GM12874 (cell line): ENCODE data around the gene TMEM87A.

ENCODE experiments used
- TF ChIP-seq, protein P1 (sequence below): IDR thresholded peaks from 2 replicates; pipeline ENCODE4 v1.5.1; 2011; ENCODE audit warnings: low read depth, mild to moderate bottlenecking, control low read depth, low read length, moderate library complexity; ENCODE audit not compliant: insufficient read depth

Gene TMEM87A

DNA sequence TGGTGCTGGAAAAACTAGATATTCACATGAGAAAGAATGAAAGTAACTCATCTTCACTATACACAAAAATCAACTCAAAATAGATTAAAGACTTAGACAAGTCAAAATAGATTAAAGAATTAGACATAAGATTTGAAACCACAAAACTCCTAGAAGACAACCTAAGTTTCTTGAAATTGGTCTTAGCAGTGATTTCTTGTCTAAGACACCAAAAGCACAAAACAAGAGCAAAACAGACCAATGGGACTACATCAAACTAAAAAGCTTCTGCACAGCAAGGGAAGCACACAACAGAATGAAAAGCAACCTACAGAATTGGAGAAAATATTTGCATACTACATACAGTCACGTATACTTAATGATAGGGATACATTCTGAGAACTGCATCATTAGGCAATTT lies 58.6 kb downstream of the TMEM87A start:
- TF ChIP-seq, protein P1, sequence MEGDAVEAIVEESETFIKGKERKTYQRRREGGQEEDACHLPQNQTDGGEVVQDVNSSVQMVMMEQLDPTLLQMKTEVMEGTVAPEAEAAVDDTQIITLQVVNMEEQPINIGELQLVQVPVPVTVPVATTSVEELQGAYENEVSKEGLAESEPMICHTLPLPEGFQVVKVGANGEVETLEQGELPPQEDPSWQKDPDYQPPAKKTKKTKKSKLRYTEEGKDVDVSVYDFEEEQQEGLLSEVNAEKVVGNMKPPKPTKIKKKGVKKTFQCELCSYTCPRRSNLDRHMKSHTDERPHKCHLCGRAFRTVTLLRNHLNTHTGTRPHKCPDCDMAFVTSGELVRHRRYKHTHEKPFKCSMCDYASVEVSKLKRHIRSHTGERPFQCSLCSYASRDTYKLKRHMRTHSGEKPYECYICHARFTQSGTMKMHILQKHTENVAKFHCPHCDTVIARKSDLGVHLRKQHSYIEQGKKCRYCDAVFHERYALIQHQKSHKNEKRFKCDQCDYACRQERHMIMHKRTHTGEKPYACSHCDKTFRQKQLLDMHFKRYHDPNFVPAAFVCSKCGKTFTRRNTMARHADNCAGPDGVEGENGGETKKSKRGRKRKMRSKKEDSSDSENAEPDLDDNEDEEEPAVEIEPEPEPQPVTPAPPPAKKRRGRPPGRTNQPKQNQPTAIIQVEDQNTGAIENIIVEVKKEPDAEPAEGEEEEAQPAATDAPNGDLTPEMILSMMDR, result no peak

DNA sequence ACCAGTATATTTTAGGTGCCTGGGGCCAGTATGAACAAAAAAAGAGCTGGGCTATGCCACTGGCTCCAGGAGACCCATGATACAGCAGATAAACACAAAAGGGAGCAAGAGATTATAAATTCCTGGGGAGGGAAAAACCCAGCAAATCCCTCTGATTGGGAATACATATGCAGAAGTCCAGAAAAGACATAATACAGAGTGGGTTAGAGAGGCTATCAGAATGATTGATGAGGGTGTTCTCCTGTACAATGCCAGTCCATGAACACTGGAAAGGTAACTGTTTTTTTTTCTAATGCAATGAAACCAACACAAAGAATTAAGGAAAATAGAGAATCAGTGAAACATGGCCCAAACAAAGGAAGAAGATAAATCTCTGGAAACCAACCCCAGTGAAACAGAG lies 59.7 kb downstream of the TMEM87A start:
- TF ChIP-seq, protein P1, result no peak

DNA sequence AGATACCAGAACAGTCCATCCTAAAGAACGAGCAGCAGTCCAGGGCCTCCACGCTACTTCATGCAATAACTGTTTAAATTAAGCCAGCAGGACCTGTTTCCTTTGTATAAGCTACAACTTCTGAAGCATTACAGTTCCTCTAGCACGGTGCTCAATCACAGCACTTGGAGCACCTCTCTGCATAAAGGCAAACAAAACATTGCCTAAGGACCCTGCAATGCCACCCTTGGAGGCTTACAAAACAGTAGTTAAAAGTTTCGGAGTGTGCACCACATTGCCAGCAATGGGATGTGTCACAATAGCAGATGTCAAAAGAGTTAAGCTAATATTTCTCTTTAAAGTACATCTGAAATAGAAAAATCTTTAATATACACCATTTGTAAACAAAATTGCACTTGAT lies 62.5 kb downstream of the TMEM87A start:
- TF ChIP-seq, protein P1, result no peak

DNA sequence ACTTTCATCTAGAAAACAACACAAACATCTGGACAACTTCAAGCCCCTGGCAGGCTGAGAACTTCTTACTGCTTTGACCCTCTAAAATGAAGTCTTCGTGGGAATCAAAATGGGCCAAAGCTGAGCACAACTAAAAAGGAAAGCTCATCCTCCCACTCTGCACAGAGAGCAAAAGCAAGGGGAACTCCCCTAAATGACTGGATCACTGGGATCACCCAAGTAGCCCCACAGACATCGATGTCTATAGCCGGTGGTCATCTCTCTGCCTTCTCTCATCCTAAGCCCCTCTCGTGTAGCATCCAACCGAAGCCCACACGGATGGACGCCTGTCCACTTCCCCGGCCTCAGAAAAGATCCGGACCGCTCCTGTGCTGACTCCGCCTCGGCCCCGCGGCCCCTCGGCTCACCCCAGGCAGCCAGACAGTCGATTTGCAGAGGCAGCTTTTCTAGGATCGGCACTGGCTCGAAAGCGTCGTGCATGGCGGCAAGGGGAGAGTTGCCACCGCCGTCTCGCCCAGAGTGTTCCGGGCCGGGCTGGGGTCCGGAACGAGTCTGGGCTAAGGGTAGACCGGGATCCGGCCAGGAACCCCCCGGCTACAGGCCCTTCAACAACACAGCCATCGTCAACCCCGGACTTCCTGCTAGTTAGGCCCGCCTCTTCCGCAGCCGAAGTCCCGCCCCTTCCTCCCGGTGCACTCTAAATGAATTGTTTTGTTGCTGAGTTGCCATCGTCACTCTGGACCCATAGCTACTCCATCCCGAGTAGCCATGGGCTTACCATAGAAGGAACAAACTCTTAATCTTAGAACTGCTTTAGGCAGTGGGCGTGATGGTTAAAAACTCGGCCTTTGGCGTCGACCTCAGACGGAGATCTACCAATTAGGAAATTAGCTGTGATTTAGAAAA lies 65.3 kb downstream of the TMEM87A start, which contains the start of gene VPS39:
Gene VPS39 (minus strand): TSS at position 631 of the 906 bp plus-strand sequence. CDS start 151 bp downstream, at position 480.
- TF ChIP-seq, protein P1, result no peak

DNA sequence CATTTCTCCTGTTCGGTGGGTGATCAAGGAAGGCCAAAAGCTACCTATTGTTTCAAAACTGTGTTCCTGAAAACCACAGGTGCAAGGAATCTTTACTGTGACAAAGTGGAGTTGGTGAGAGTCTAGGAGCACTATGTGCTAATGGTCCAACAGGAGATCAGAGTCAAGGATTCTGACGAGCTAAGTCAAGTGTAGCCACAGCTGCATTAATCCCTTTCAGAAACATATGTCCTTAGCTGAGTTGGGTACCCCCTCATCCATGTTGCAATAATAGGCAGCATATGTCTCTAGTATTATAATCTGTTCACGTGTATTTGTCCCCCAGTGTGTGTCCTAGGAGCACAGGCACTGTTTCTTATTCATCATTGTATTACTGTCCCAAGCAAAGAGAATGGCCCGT lies 66.8 kb downstream of the TMEM87A start:
- TF ChIP-seq, protein P1, result no peak

DNA sequence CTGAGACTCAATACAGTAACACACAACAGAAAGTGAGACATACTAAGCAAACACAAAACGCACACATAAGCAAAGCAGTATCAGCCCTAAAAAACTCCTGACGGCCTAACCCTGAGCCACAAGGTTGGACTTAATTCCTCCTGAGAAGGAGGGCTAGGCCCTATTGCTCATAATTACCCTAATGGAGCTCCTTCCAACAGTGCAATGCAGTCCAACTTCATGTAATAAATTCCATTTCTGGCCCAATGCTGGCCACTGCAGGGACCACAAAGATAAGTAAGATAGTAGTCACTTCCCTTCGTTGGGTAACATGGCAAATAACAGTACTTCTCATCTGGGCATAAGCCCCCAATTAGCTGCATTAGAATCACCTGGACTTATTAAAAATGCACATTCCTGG lies 69.3 kb downstream of the TMEM87A start:
- TF ChIP-seq, protein P1, result no peak

DNA sequence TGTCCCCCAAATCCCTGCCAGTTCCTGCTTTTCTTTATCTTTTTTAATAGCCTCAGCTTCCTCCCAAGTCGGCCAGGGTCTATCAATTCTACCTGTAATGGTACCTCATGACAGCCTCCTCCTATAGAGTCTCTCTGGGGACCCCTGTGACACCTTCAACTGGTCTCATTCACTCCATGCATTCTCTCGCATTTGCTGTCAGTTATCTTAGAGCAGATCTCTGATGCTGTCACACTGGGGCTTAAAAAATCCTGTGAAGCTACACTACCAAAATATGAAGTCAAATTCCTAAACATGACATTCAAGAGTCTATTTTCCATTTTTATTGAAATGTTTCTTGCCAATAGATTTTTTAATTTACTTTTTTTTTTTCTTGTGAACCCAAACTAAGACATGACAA lies 70.6 kb downstream of the TMEM87A start:
- TF ChIP-seq, protein P1, result no peak
